Naive thymus-derived CD4-positive, alpha-beta T cell (primary cell): ENCODE measurements around the gene MRPL55. TPM values are rescaled to one million over a fixed set of nuclear protein-coding genes. Genes with fewer than 3 reads are reported as not detected.

Experiments
- ATAC-seq: fragments of 150-1000 bp; cut with Tn5 transposase; 2 replicates; pipeline ENCODE4 v1.10.0; 2021; ENCODE audit warnings: mild to moderate bottlenecking, moderate library complexity
- CTCF ChIA-PET: fragments of 350-600 bp; sonication (Branson Sonifier 250); formaldehyde crosslinking; loops from one replicate; lab custom pipeline; 2021; ENCODE audit warnings: antibody characterized with exemption; lab: Charles Lee
- POLR2A ChIA-PET: fragments of 350-600 bp; sonication (Branson Sonifier 250); formaldehyde crosslinking; loops from one replicate; lab custom pipeline; 2021; ENCODE audit warnings: antibody characterized with exemption, inconsistent platforms; lab: Charles Lee
- DNase-seq, 9 donors: peaks; one replicate each; pipeline versions ENCODE4 v3.0.0 to v3.0.0-alpha.2; 2020 to 2022; ENCODE audit warnings: mixed read lengths in 1 of 9
- H3K27ac ChIP-seq: one replicate; pipeline ENCODE4 v1.7.0; 2013; ENCODE audit warnings: mild to moderate bottlenecking, low read depth, low read length, moderate library complexity
- H3K27me3 ChIP-seq, 2 donors: one replicate each; pipeline ENCODE4 v1.7.0; 2013; ENCODE audit warnings: low read length in 2 of 2, mild to moderate bottlenecking in 2 of 2, moderate library complexity in 2 of 2; ENCODE audit not compliant: control insufficient read depth in 2 of 2, insufficient read depth in 2 of 2
- H3K36me3 ChIP-seq, 3 experiments: 1 replicate in 2 of 3; 2 replicates in 1 of 3; pipeline ENCODE4 v1.7.0; 2013; ENCODE audit warnings: low read length in 3 of 3, mild to moderate bottlenecking in 3 of 3, moderate library complexity in 1 of 3; ENCODE audit not compliant: insufficient read depth in 3 of 3, control insufficient read depth in 2 of 3
- H3K4me1 ChIP-seq, 2 donors: one replicate each; pipeline ENCODE4 v1.7.0; 2013; ENCODE audit warnings: low read length in 2 of 2, mild to moderate bottlenecking in 2 of 2, moderate library complexity in 1 of 2; ENCODE audit not compliant: control insufficient read depth in 2 of 2, insufficient read depth in 2 of 2
- H3K4me3 ChIP-seq: 2 replicates; pipeline ENCODE4 v1.7.0; 2013; ENCODE audit warnings: mild to moderate bottlenecking, low read length
- H3K9me3 ChIP-seq, 3 experiments: 1 replicate in 2 of 3; 2 replicates in 1 of 3; pipeline ENCODE4 v1.7.0; 2013; ENCODE audit warnings: low read length in 3 of 3; ENCODE audit not compliant: control insufficient read depth in 2 of 3
- H3K27ac Mint-ChIP-seq, 9 donors: one replicate each; pipeline ENCODE4 v1.8.0; 2020 to 2022; ENCODE audit warnings: mixed read lengths in 9 of 9, mild to moderate bottlenecking in 8 of 9, moderate library complexity in 5 of 9, inconsistent platforms in 2 of 9
- H3K27me3 Mint-ChIP-seq, 5 donors: one replicate each; pipeline ENCODE4 v1.8.0; 2021 to 2022; ENCODE audit warnings: mixed read lengths in 5 of 5, mild to moderate bottlenecking in 1 of 5
- H3K36me3 Mint-ChIP-seq, 5 donors: one replicate each; pipeline ENCODE4 v1.8.0; 2020 to 2022; ENCODE audit warnings: mixed read lengths in 5 of 5, mild to moderate bottlenecking in 3 of 5, inconsistent platforms in 1 of 5
- H3K4me1 Mint-ChIP-seq, 7 donors: one replicate each; pipeline ENCODE4 v1.8.0; 2020 to 2022; ENCODE audit warnings: mixed read lengths in 7 of 7, mild to moderate bottlenecking in 3 of 7, inconsistent platforms in 1 of 7
- H3K4me3 Mint-ChIP-seq, 10 donors: one replicate each; pipeline ENCODE4 v1.8.0; 2020 to 2022; ENCODE audit warnings: mild to moderate bottlenecking in 10 of 10, mixed read lengths in 10 of 10, moderate library complexity in 6 of 10, inconsistent platforms in 2 of 10
- H3K9me3 Mint-ChIP-seq, 11 donors: one replicate each; pipeline ENCODE4 v1.8.0; 2020 to 2022; ENCODE audit warnings: mixed read lengths in 11 of 11, mild to moderate bottlenecking in 4 of 11, inconsistent platforms in 1 of 11, moderate library complexity in 1 of 11
- intact Hi-C, 2 donors: fragments of 100-400 bp; cut with micrococcal nuclease; formaldehyde crosslinking; loops; one replicate each; pipeline ENCODE4 v1.15.1; 2023
- polyA plus RNA-seq, 2 donors: library from polyadenylated mRNA; unstranded; fragments of 300-500 nt; fragmentation: Illumina TruSeq; gene quantifications; one replicate each; pipeline ENCODE4 v1.2.3, GENCODE V29; 2021
- total RNA-seq, 6 experiments: library from RNA in 5 of 6; stranded (reverse) in 5 of 6; gene quantifications; 1 replicate in 5 of 6; 2 replicates in 1 of 6; pipeline ENCODE4 v1.2.3 and lab custom pipeline; 2021 to 2026

MRPL55 gene
- total and polyA plus RNA-seq, 7 experiments from 2014 or later: 34.3 to 149 (median 68.5) TPM

DNA sequence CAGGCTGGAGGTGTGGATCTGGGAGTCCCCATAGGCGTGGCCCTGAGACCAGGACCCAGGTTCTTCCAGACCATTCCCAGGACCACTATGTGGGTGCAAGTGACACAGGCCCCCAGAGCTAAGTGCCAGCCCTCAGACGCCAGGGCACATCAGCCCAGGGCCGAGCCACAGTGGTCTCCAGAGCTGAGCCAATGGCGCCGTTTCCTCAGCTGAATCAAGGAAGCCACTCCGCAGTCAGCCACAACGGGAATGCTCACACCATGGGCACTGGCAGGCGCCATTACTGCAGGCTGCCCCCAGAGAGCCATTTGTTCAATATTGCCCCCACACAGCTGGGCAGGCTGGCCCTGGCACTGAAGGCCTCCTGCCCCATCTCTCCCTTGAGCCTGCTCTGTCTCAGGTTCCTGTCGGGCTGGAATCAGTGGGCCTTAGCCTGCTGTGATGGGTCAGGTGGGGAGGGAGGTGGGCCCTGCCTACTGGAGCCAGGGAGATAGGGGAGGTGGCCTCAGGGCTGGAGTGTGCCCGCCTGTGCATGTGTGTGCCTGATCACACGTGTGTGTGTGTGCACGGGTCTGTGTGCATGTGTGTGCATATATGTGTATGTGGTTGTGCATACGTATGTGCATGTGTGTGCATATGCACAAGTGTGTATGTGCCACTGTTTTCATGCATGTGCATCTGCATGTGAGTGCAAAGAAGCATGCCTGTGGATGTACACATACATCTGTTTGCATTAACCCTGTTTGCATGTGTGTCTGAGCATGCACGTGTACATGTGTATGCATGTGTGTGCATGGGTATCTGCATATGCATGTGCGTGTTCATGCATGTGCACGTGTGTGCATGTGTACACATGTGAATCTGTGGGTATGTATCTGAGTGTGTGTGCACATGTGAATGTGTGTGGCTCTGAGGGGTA, 46.8 kb upstream of the MRPL55 start:
- H3K27ac ChIP-seq: no peak overlapping the region
- no peak for ATAC-seq
- H3K36me3 Mint-ChIP-seq: no peaks in the 10 kb centered on the region

DNA sequence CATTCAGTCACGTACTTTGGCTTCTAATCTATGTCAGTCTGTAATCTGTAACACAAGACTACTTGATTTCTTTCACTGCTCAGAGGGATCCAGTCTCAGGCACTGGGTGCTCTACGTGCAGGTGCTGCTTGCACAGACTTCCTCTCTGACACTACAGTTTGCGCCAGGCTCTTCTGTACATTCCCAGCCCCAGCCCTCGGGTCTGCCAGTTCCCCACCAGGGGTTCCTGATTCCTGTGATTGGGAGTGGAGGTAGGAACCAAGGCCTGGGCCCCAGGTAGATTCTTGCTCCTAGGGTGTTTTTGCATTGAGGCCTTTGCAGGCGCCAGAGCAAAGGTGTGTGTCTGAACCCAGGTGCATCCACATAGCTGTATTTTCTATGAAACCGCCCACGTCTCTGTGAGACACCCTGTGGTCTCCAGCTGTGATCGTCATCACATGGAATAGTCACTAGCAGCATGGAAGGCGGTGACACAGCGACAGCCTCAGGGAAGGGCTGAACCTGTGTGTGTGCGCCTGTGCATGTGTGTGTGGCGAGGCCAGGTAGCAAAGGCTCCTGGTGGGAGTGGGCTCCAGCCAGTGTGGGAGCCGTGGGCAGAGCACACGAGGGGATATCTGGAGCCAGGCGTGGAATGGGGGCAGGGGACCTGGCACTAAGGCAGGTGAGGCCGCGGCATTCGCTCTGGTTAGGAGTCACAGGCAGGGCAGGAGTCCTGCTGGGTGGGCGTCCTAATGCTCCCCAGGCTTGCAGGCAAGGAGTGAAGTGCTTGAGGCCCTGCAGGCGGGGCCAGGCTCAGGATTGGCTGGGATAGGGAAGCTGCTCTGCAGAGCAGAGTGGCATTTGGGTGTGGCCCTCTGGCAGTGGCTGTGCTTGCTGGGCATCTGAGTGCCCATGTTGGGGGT, 45.8 kb upstream of the MRPL55 start:
- H3K27me3 ChIP-seq: no peaks in the 10 kb centered on the region
- peaks cover 0 to 1% (median 0%) of the 10 kb centered on the region in 11 donors for H3K9me3 Mint-ChIP-seq
- DNase-seq (peak in 1 of 9 donors; percentile 42), ATAC-seq (no peak)
- CTCF ChIA-PET: interaction anchor here (1.4 kb wide), 1 partner anchor 13 kb away, joined by 3 read pairs; no protein-coding TSS in a partner anchor
- H3K27ac Mint-ChIP-seq: peak overlapping the region in 7 of 9 donors; percentile 24 to 89 (median 64)
- intact Hi-C loops: no loop called here
- peaks cover 0 to 20% (median 12%) of the 10 kb centered on the region in 7 donors for H3K4me1 Mint-ChIP-seq
- H3K4me3 Mint-ChIP-seq: peak overlapping the region in 3 of 10 donors; percentile 12 to 47 (median 31)
- peaks cover 0 to 3% (median 0%) of the 10 kb centered on the region in 3 experiments for H3K36me3 ChIP-seq
- no peaks in the 10 kb centered on the region for H3K36me3 Mint-ChIP-seq
- H3K4me1 ChIP-seq: peaks cover 0 to 7% of the 10 kb centered on the region in 2 donors
- no peaks in the 10 kb centered on the region for H3K27me3 Mint-ChIP-seq
- no peaks in the 10 kb centered on the region for H3K9me3 ChIP-seq
- H3K4me3 ChIP-seq: no peak overlapping the region
- POLR2A ChIA-PET: interaction anchor here (2.9 kb wide), 1 partner anchor 11 kb away, joined by 19 read pairs; the partner anchor contains the start of gene IBA57
- H3K27ac ChIP-seq: peak overlapping the region; percentile 27

More for the DNA sequence above, 46.8 kb upstream of the MRPL55 start:
- CTCF ChIA-PET: no interaction called here
- H3K9me3 Mint-ChIP-seq: peaks cover 0 to 1% (median 0%) of the 10 kb centered on the region in 11 donors
- H3K27me3 Mint-ChIP-seq: no peaks in the 10 kb centered on the region
- Histone ChIP-seq H3K9me3 (no peaks in the 10 kb centered on the region), H3K4me3 (no peak overlapping the region), H3K4me1 (peaks cover 0 to 7% of the 10 kb centered on the region in 2 donors), H3K36me3 (no peaks in the 10 kb centered on the region), H3K27me3 (no peaks in the 10 kb centered on the region)
- POLR2A ChIA-PET: interaction anchor here (2.9 kb wide), 1 partner anchor 10 kb away, joined by 19 read pairs; the partner anchor contains the start of gene IBA57
- H3K27ac Mint-ChIP-seq: peak overlapping the region in 1 of 9 donors; percentile 89
- H3K4me3 Mint-ChIP-seq: peak overlapping the region in 1 of 10 donors; percentile 69
- peaks cover 0 to 20% (median 12%) of the 10 kb centered on the region in 7 donors for H3K4me1 Mint-ChIP-seq
- intact Hi-C loops: loop anchor here in 1 of 2 donors (1.0 to 2.0 kb wide), 2 partner anchors 9 to 15 kb away; partner anchors contain the start of genes GUK1 and IBA57
- DNase-seq: no peak

DNA sequence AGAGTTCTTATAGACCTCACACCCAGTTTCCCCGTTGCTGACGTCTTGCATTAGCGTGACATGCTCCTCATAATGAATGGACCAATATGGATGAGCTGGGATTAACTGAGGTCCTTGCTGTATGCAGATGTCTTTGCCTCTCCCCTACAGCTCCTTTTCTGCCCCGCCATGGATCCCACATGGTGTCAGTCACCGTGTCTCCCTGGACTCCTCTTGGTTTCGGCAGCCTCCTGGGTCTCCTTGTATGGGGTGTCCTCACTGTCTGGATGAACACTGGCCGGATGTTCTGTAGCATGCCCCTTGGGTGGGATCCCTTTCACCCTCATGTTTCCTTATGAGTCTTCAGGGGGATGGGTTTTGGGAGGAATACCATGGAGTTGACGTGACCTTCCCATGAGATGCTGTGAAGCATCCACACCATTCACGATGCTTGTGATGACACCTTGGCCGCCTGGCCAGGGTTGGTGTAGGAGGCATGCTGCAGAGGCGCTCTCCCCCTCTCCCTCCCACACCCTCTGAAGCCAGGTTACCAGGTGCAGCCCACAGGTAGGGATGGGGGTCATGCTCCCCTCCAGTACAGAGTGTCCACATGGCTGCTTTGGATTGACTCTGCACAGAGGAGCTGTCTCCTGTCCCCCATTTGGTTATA, 45.0 kb upstream of the MRPL55 start:
- ATAC-seq: no peak
- H3K4me3 Mint-ChIP-seq: peak overlapping the region in 1 of 10 donors; percentile 12
- ChIA-PET CTCF (interaction anchor here (1.4 kb wide), 1 partner anchor 14 kb away, joined by 3 read pairs; no protein-coding TSS in a partner anchor), POLR2A (interaction anchor here (1.1 kb wide), 1 partner anchor 11 kb away, joined by 3 read pairs; no protein-coding TSS in a partner anchor)
- H3K4me1 ChIP-seq: peaks cover 0 to 7% of the 10 kb centered on the region in 2 donors
- intact Hi-C loops: no loop called here
- H3K36me3 Mint-ChIP-seq: no peaks in the 10 kb centered on the region
- H3K27me3 Mint-ChIP-seq: no peaks in the 10 kb centered on the region
- no peak overlapping the region for H3K4me3 ChIP-seq
- H3K9me3 ChIP-seq: no peaks in the 10 kb centered on the region
- H3K27ac Mint-ChIP-seq: peak overlapping the region in 6 of 9 donors; percentile 24 to 89 (median 74)
- H3K27me3 ChIP-seq: no peaks in the 10 kb centered on the region
- H3K4me1 Mint-ChIP-seq: peaks cover 0 to 20% (median 12%) of the 10 kb centered on the region in 7 donors
- H3K27ac ChIP-seq: peak overlapping the region; percentile 27
- H3K36me3 ChIP-seq: peaks cover 0 to 10% (median 0%) of the 10 kb centered on the region in 3 experiments
- DNase-seq: peak in 1 of 9 donors; percentile 3
- H3K9me3 Mint-ChIP-seq: peaks cover 0 to 1% (median 0%) of the 10 kb centered on the region in 11 donors

GRCh38 chr1:228152918-228153258, 43.8 kb upstream of the MRPL55 start:
- peak in 1 of 9 donors; percentile 1 for DNase-seq
- H3K4me3 ChIP-seq: no peak overlapping the region
- H3K27me3 ChIP-seq: no peaks in the 10 kb centered on the region
- Mint-ChIP-seq H3K4me1 (peaks cover 0 to 20% (median 12%) of the 10 kb centered on the region in 7 donors), H3K36me3 (no peaks in the 10 kb centered on the region), H3K27ac (peak overlapping the region in 4 of 9 donors; percentile 17 to 87 (median 51)), H3K9me3 (peaks cover 0 to 1% (median 0%) of the 10 kb centered on the region in 11 donors), H3K27me3 (no peaks in the 10 kb centered on the region), H3K4me3 (no peak overlapping the region)
- POLR2A ChIA-PET: interaction anchor here (0.7 to 1.1 kb wide), 2 partner anchors 9 to 13 kb away, joined by 3 read pairs; no protein-coding TSS in a partner anchor
- H3K4me1 ChIP-seq: peaks cover 0 to 7% of the 10 kb centered on the region in 2 donors
- intact Hi-C loops: no loop called here
- no peak for ATAC-seq
- CTCF ChIA-PET: interaction anchor here (1.3 kb wide), 1 partner anchor 9 kb away, joined by 5 read pairs; no protein-coding TSS in a partner anchor
- H3K9me3 ChIP-seq: no peaks in the 10 kb centered on the region
- H3K36me3 ChIP-seq: peaks cover 0 to 23% (median 2%) of the 10 kb centered on the region in 3 experiments
- H3K27ac ChIP-seq: no peak overlapping the region

- H3K27ac Mint-ChIP-seq: peak overlapping the region in 3 of 9 donors; percentile 36 to 87 (median 66)
Observed at GRCh38 chr1:228152097-228152917, 43.2 kb upstream of the MRPL55 start.

More at GRCh38 chr1:228152097-228152917, 43.2 kb upstream of the MRPL55 start:
- Mint-ChIP-seq H3K4me3 (no peak overlapping the region), H3K9me3 (peaks cover 0 to 1% (median 0%) of the 10 kb centered on the region in 11 donors), H3K4me1 (peaks cover 0 to 20% (median 12%) of the 10 kb centered on the region in 7 donors), H3K36me3 (no peaks in the 10 kb centered on the region), H3K27me3 (no peaks in the 10 kb centered on the region)
- intact Hi-C loops: no loop called here
- ATAC-seq (no peak), DNase-seq (peak in 1 of 9 donors; percentile 10)
- Histone ChIP-seq H3K9me3 (no peaks in the 10 kb centered on the region), H3K4me3 (no peak overlapping the region), H3K27ac (no peak overlapping the region), H3K27me3 (no peaks in the 10 kb centered on the region), H3K36me3 (peaks cover 0 to 29% (median 7%) of the 10 kb centered on the region in 3 experiments), H3K4me1 (peaks cover 0 to 7% of the 10 kb centered on the region in 2 donors)
- ChIA-PET CTCF (interaction anchor here (0.8 to 1.3 kb wide), 3 partner anchors 10 to 42 kb away, joined by 3 to 5 read pairs (median 3); no protein-coding TSS in a partner anchor), POLR2A (interaction anchor here (0.7 kb wide), 1 partner anchor 14 kb away, joined by 3 read pairs; no protein-coding TSS in a partner anchor)
